Memory B cell (primary cell): ENCODE measurements around the gene SDCBP2.
A peak's percentile ranks its signal among the peaks of the same experiment; 100 is the strongest.

Experiments
- ATAC-seq: fragments of 150-1000 bp; cut with Tn5 transposase; 2 replicates; pipeline ENCODE4 v1.10.0; 2021; ENCODE audit warnings: low read depth, mild to moderate bottlenecking, moderate library complexity
- DNase-seq, 2 donors: peaks; one replicate each; pipeline ENCODE4 v3.0.0; 2022; ENCODE audit warnings: low spot score in 2 of 2
- H3K27ac Mint-ChIP-seq: one replicate; pipeline ENCODE4 v1.8.0; 2022; ENCODE audit warnings: mild to moderate bottlenecking, moderate library complexity, mixed read lengths
- H3K27me3 Mint-ChIP-seq: one replicate; pipeline ENCODE4 v1.8.0; 2022; ENCODE audit warnings: mixed read lengths
- H3K36me3 Mint-ChIP-seq: one replicate; pipeline ENCODE4 v1.8.0; 2022; ENCODE audit warnings: mild to moderate bottlenecking, mixed read lengths
- H3K4me1 Mint-ChIP-seq: one replicate; pipeline ENCODE4 v1.8.0; 2022; ENCODE audit warnings: mixed read lengths
- H3K4me3 Mint-ChIP-seq: one replicate; pipeline ENCODE4 v1.8.0; 2022; ENCODE audit warnings: mild to moderate bottlenecking, moderate library complexity, mixed read lengths
- H3K9me3 Mint-ChIP-seq: one replicate; pipeline ENCODE4 v1.8.0; 2022; ENCODE audit warnings: mixed read lengths

SDCBP2 gene

GRCh38 chr20:1280195-1281102 is 48.5 kb downstream of the SDCBP2 start:
- Mint-ChIP-seq H3K27ac (no peak overlapping the region), H3K27me3 (peaks cover 10% of the 10 kb centered on the region), H3K4me1 (no peaks in the 10 kb centered on the region), H3K4me3 (no peak overlapping the region), H3K36me3 (peaks cover 3% of the 10 kb centered on the region), H3K9me3 (no peaks in the 10 kb centered on the region)
- DNase-seq = no peak
- ATAC-seq = no peak

- H3K4me1 Mint-ChIP-seq = no peaks in the 10 kb centered on the region
- no peak overlapping the region for H3K27ac Mint-ChIP-seq
- H3K36me3 Mint-ChIP-seq = no peaks in the 10 kb centered on the region
- H3K9me3 Mint-ChIP-seq = no peaks in the 10 kb centered on the region
- DNase-seq (peak in 1 of 2 donors; percentile 2), ATAC-seq (no peak)
- no peak overlapping the region for H3K4me3 Mint-ChIP-seq
- peaks cover 7% of the 10 kb centered on the region for H3K27me3 Mint-ChIP-seq
Observed at GRCh38 chr20:1278993-1279392, 49.9 kb downstream of the SDCBP2 start.

- no peak overlapping the region for H3K27ac Mint-ChIP-seq
- peak in 1 of 2 donors; percentile 2 for DNase-seq
- no peak for ATAC-seq
- H3K4me3 Mint-ChIP-seq = no peak overlapping the region
- H3K36me3 Mint-ChIP-seq = no peaks in the 10 kb centered on the region
- no peaks in the 10 kb centered on the region for H3K4me1 Mint-ChIP-seq
- no peaks in the 10 kb centered on the region for H3K9me3 Mint-ChIP-seq
- peaks cover 5% of the 10 kb centered on the region for H3K27me3 Mint-ChIP-seq
Observed at GRCh38 chr20:1277529-1278322, 51.2 kb downstream of the SDCBP2 start.

GRCh38 chr20:1275919-1276318 is 53.0 kb downstream of the SDCBP2 start:
- peak in 1 of 2 donors; percentile 7 for DNase-seq
- Mint-ChIP-seq H3K9me3 (no peaks in the 10 kb centered on the region), H3K4me1 (no peaks in the 10 kb centered on the region), H3K36me3 (no peaks in the 10 kb centered on the region), H3K27me3 (no peaks in the 10 kb centered on the region), H3K27ac (no peak overlapping the region), H3K4me3 (no peak overlapping the region)
- ATAC-seq = no peak

GRCh38 chr20:1274485-1275311 is 54.2 kb downstream of the SDCBP2 start:
- Mint-ChIP-seq H3K9me3 (no peaks in the 10 kb centered on the region), H3K36me3 (no peaks in the 10 kb centered on the region), H3K4me1 (no peaks in the 10 kb centered on the region), H3K27ac (no peak overlapping the region), H3K4me3 (no peak overlapping the region), H3K27me3 (no peaks in the 10 kb centered on the region)
- DNase-seq (peak in 1 of 2 donors; percentile 7), ATAC-seq (no peak)

GRCh38 chr20:1273366-1273765 is 55.6 kb downstream of the SDCBP2 start:
- Mint-ChIP-seq H3K27ac (no peak overlapping the region), H3K27me3 (no peaks in the 10 kb centered on the region), H3K36me3 (no peaks in the 10 kb centered on the region), H3K9me3 (no peaks in the 10 kb centered on the region), H3K4me3 (no peak overlapping the region), H3K4me1 (no peaks in the 10 kb centered on the region)
- ATAC-seq (no peak), DNase-seq (no peak)

GRCh38 chr20:1272368-1273100 is 56.4 kb downstream of the SDCBP2 start:
- Mint-ChIP-seq H3K4me3 (no peak overlapping the region), H3K27ac (no peak overlapping the region), H3K36me3 (no peaks in the 10 kb centered on the region), H3K27me3 (no peaks in the 10 kb centered on the region), H3K4me1 (no peaks in the 10 kb centered on the region), H3K9me3 (no peaks in the 10 kb centered on the region)
- DNase-seq (no peak), ATAC-seq (no peak)

GRCh38 chr20:1269850-1270249 is 59.1 kb downstream of the SDCBP2 start:
- no peak for DNase-seq
- Mint-ChIP-seq H3K9me3 (no peaks in the 10 kb centered on the region), H3K36me3 (no peaks in the 10 kb centered on the region), H3K27ac (no peak overlapping the region), H3K4me1 (peaks cover 12% of the 10 kb centered on the region), H3K27me3 (no peaks in the 10 kb centered on the region), H3K4me3 (no peak overlapping the region)
- ATAC-seq = no peak

- H3K4me3 Mint-ChIP-seq = no peak overlapping the region
- H3K9me3 Mint-ChIP-seq = no peaks in the 10 kb centered on the region
- no peak for ATAC-seq
- H3K36me3 Mint-ChIP-seq = no peaks in the 10 kb centered on the region
- no peak overlapping the region for H3K27ac Mint-ChIP-seq
- no peaks in the 10 kb centered on the region for H3K27me3 Mint-ChIP-seq
- H3K4me1 Mint-ChIP-seq = peaks cover 13% of the 10 kb centered on the region
- no peak for DNase-seq
Observed at GRCh38 chr20:1269235-1269634, 59.7 kb downstream of the SDCBP2 start.

GRCh38 chr20:1267809-1268374 is 61.0 kb downstream of the SDCBP2 start:
- Mint-ChIP-seq H3K27ac (no peak overlapping the region), H3K36me3 (no peaks in the 10 kb centered on the region), H3K27me3 (no peaks in the 10 kb centered on the region), H3K9me3 (no peaks in the 10 kb centered on the region), H3K4me3 (no peak overlapping the region), H3K4me1 (peaks cover 13% of the 10 kb centered on the region)
- DNase-seq = no peak
- no peak for ATAC-seq

- Mint-ChIP-seq H3K36me3 (no peaks in the 10 kb centered on the region), H3K27ac (no peak overlapping the region), H3K27me3 (no peaks in the 10 kb centered on the region), H3K4me1 (peaks cover 13% of the 10 kb centered on the region), H3K9me3 (no peaks in the 10 kb centered on the region), H3K4me3 (peak overlapping the region; percentile 67)
- no peak for DNase-seq
- no peak for ATAC-seq
Observed at GRCh38 chr20:1267161-1267560, 61.8 kb downstream of the SDCBP2 start.

- H3K27ac Mint-ChIP-seq = peak within 1 kb of the TSS; percentile 82
- H3K27me3 Mint-ChIP-seq = peaks cover 1% of the 10 kb centered on the region
- no peaks in the 10 kb centered on the region for H3K9me3 Mint-ChIP-seq
- DNase-seq = peak; percentile 40
- H3K4me3 Mint-ChIP-seq = peak within 1 kb of the TSS; percentile 86
- ATAC-seq = peak; percentile 93
- peaks cover 13% of the 10 kb centered on the region for H3K4me1 Mint-ChIP-seq
- H3K36me3 Mint-ChIP-seq = no peaks in the 10 kb centered on the region
Observed at GRCh38 chr20:1266167-1266973, 62.6 kb downstream of the SDCBP2 start, which contains the start of gene SNPH. SNPH (plus strand) TSS chr20:1266294; CDS start chr20:1296240, 29,946 bp downstream.
